Measurements from ENCODE around the gene JAK1. TPM values are rescaled to one million over a fixed set of nuclear protein-coding genes. Genes with fewer than 3 reads are reported as not detected.

The JAK1 gene
- polyA plus RNA-seq, 2 of the 4 experiments (the other 2 are of a cell fraction), result 110 to 159 TPM

DNA sequence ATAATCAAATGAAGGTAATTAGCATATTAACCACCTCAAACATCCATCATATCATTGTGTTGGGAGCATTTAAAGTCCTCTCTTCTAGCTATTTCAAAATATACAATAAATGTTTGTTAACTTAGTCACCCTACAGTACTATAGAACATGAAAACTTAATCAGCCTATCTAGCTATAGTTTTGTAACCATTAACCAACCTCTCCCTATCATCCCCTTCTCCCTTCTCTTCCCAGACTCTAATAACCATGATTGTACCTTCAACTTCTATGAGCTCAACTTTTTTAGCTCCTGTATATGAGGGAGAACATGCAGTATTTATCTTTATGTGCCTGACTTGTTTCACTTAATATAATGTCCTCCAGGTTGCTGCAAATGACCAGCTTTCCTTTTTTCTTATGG, 167.5 kb downstream of the JAK1 start (continued):
- TF ChIP-seq, protein P1, sequence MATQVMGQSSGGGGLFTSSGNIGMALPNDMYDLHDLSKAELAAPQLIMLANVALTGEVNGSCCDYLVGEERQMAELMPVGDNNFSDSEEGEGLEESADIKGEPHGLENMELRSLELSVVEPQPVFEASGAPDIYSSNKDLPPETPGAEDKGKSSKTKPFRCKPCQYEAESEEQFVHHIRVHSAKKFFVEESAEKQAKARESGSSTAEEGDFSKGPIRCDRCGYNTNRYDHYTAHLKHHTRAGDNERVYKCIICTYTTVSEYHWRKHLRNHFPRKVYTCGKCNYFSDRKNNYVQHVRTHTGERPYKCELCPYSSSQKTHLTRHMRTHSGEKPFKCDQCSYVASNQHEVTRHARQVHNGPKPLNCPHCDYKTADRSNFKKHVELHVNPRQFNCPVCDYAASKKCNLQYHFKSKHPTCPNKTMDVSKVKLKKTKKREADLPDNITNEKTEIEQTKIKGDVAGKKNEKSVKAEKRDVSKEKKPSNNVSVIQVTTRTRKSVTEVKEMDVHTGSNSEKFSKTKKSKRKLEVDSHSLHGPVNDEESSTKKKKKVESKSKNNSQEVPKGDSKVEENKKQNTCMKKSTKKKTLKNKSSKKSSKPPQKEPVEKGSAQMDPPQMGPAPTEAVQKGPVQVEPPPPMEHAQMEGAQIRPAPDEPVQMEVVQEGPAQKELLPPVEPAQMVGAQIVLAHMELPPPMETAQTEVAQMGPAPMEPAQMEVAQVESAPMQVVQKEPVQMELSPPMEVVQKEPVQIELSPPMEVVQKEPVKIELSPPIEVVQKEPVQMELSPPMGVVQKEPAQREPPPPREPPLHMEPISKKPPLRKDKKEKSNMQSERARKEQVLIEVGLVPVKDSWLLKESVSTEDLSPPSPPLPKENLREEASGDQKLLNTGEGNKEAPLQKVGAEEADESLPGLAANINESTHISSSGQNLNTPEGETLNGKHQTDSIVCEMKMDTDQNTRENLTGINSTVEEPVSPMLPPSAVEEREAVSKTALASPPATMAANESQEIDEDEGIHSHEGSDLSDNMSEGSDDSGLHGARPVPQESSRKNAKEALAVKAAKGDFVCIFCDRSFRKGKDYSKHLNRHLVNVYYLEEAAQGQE (IDR thresholded peaks at IDR 0.05), result no peak
- TF ChIP-seq, protein P2, sequence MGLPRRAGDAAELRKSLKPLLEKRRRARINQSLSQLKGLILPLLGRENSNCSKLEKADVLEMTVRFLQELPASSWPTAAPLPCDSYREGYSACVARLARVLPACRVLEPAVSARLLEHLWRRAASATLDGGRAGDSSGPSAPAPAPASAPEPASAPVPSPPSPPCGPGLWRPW (IDR thresholded peaks at IDR 0.05), result no peak
- TF ChIP-seq CHD4 (IDR thresholded peaks at IDR 0.05; ENCODE audit: borderline replicate concordance) (no peak), MAFK (IDR thresholded peaks at IDR 0.05; ENCODE audit: partially characterized antibody) (no peak), ZC3H11A (IDR thresholded peaks at IDR 0.05) (no peak)
- TF ChIP-seq, protein P3, sequence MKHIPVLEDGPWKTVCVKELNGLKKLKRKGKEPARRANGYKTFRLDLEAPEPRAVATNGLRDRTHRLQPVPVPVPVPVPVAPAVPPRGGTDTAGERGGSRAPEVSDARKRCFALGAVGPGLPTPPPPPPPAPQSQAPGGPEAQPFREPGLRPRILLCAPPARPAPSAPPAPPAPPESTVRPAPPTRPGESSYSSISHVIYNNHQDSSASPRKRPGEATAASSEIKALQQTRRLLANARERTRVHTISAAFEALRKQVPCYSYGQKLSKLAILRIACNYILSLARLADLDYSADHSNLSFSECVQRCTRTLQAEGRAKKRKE (CRISPR knock-in tag; IDR thresholded peaks at IDR 0.05; ENCODE audit: low read depth), result no peak

DNA sequence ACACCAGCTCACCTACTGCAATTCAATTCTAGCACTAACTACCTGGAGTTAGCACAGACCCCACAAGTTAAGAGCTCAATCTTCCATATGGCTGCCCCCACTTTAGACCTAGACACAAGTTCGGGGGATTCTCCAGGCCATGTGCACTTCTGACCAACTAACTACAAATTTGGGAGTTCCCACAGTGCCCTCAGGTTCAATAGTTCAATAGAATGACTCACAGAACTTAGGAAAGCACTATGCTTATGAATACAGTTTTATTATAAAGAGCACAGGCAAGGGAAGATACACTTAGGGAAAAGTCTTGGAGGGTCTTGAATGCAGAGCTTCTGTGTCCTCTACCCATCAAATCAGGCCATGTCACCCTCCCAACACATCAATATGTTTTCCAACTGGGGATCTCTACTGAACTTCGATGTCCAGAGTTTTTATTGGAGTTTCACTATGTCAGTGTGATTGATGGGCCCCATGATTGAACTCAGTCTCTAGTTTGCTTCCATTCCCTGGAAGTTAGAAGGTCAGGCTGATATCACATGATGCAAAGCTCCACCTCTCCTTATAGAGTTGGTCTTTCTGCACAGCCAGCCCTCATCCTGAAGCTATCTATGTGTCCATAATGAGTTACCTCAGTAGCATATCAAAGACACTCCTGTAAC, 175.4 kb downstream of the JAK1 start:
- Histone ChIP-seq H3K9me3 (peaks cover 11% of the 10 kb centered on the region; the same call in 1 of the 3 replicates), H3K4me3 (no peak overlapping the region), H3K4me2 (no peak overlapping the region), H3K27ac (no peak overlapping the region), H3K4me1 (no peaks in the 10 kb centered on the region)
- TF ChIP-seq CHD4 (IDR thresholded peaks at IDR 0.05; ENCODE audit: borderline replicate concordance) (no peak), FOSB (CRISPR knock-in tag; IDR thresholded peaks at IDR 0.05) (no peak), JUN (IDR thresholded peaks at IDR 0.05) (no peak), MAZ (IDR thresholded peaks at IDR 0.05; ENCODE audit: borderline replicate concordance, low read depth, low read length) (no peak), CEBPB (IDR thresholded peaks at IDR 0.05) (no peak), RARB (CRISPR knock-in tag; IDR thresholded peaks at IDR 0.05) (no peak), HDAC2 (IDR thresholded peaks at IDR 0.05) (no peak), RFX5 (IDR thresholded peaks at IDR 0.05) (no peak), BHLHE40 (IDR thresholded peaks at IDR 0.05; ENCODE audit: low read depth, low read length) (no peak), NFE2L2 (conservative IDR thresholded peaks at IDR 0.05; ENCODE audit: low read length) (no peak), GATA3 (IDR thresholded peaks at IDR 0.05; ENCODE audit: borderline replicate concordance) (no peak), SREBF2 (IDR thresholded peaks at IDR 0.05) (no peak), HEYL (CRISPR knock-in tag; IDR thresholded peaks at IDR 0.05) (no peak)
- TF ChIP-seq, protein P4, sequence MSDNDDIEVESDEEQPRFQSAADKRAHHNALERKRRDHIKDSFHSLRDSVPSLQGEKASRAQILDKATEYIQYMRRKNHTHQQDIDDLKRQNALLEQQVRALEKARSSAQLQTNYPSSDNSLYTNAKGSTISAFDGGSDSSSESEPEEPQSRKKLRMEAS (IDR thresholded peaks at IDR 0.05), result no peak
- DNase-seq (ENCODE audit: low read depth in 1 of 2, low spot score in 1 of 2), result peak in 1 of 2 experiments; percentile 1
- ATAC-seq, result no peak
- ChIA-PET POLR2A (no interaction called here), CTCF (no interaction called here)
- FAIRE-seq, result no peak
- WGBS (ENCODE audit: missing lambda C conversion rate), result 79% methylated on average over 2 of the region's 2 CpGs

Small RNAs within 50 kb of the gene (small RNA-seq; reads per million reads assigned to genes)
- gene AL606517.2, result 0 reads per million in 6 experiments

Other genes with a start within 250 kb of the JAK1 start
- 15.8 and 17.2 TPM in 2 replicates for gene RAVER2, start 221.5 kb downstream of the JAK1 start, polyA plus RNA-seq (2011; rRNA removed)
- 6.2 to 6.4 TPM (median 6.2 TPM) in 3 replicates for gene RAVER2, start 221.5 kb downstream of the JAK1 start, polyA plus RNA-seq (2017; fragmentation: RNase III; extraction: RNeasy Plus Mini Kit Qiagen cat#74134 plus additional on column Dnase treatment)
- gene AK4, start 181.7 kb upstream of the JAK1 start, polyA plus RNA-seq (2011; rRNA removed), result 25.9 and 32.6 TPM in 2 replicates
- 10.6 to 11.3 TPM (median 10.9 TPM) in 3 replicates for gene AK4, start 181.7 kb upstream of the JAK1 start, polyA plus RNA-seq (2017; fragmentation: RNase III; extraction: RNeasy Plus Mini Kit Qiagen cat#74134 plus additional on column Dnase treatment)